GM19023 (cell line): ENCODE data around the gene HS1BP3.

Experiments used
- ATAC-seq: cut with Tn5 transposase; IDR thresholded peaks from one replicate; pipeline ENCODE4 v1.9.1; 2021; ENCODE audit warnings: mild to moderate bottlenecking, moderate library complexity; ENCODE audit not compliant: unreplicated experiment

HS1BP3 gene

GRCh38 chr2:20574423-20574911, 76.4 kb downstream of the HS1BP3 start:
- no peak for ATAC-seq

DNA sequence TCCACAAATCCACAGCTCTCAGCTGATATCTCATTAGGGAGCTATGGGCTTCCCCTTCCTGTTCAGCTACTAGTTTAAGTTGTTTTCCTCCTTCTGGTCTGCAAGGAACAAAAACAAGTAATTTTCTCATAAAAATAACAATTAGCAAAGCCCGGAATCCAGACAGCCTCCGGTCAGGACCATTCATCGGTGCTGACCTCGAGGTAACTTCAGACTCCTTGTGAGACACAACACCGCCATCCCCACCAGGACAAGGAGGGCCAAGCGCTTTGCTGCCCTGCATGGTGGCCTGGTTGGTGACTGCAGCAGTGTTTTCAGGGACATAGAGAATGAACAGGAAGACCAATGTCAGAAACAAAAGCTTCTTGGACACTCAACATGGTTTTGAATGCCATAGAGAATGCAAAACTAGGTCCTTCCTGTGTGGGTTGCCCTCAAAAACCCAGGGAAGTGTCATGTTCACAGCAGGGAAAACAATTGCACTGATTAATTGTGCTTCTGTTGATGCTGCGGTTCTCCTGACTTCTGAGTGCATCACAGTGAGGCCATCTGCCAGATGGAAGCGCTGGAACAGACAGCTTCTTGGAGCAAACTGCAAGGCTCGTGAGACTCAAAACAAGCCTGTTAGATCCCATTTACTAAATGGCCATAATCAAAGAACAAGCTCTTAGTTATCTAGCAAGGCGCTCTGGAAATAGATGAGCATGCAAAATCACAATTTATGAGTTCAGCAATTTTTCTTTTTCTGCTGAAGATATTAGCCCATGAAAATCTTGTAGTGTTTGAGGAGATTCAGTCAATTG, 77.1 kb downstream of the HS1BP3 start:
- no peak for ATAC-seq

DNA sequence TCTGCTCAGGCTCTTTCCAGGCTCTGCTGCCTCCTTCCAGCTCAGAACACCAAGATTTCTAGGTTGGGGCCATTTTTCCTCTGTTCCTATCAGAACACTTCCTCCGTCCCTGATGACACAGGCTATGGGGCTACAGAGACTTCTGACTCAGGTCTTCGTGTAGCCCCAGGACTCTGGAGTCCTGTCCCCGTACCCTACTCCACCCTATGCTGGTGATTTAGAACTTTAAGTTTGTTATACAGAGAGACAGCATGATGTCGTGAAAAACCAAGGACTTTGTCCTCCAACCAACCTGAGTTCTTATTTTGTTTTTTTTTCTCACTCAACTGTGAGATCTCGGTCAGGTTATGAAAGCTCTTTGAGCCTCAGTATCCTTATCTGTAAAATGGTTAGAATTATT, 78.7 kb downstream of the HS1BP3 start:
- no peak for ATAC-seq

DNA sequence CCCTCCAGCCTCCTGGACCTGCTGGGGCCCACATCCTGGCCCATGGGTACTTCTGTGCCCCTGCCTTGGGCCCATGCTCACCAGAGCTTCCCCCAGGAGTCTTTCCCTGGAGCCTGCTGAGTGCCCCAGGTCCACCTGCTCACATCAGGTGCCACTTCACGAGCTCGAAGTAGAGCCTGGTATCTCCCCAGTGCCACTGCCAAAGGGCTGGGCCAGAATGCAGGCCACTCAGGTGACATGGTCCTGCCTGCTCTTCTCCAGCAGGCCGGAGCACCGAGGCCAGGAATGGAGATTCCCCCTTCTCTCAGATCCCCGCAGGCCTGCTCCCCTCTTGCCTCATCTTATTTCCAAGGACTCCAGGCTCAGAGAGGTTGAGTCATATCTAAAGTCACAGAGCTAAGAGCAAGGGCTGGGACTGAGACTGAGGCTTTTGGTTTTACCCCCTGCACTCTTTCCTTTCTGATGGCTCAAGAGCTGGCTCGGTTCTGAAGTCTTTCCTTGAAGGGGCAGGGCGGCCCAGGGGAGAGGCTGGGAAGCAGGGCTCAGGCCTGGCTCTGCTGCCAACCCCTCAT, 79.2 kb downstream of the HS1BP3 start:
- peak; percentile 40 for ATAC-seq

DNA sequence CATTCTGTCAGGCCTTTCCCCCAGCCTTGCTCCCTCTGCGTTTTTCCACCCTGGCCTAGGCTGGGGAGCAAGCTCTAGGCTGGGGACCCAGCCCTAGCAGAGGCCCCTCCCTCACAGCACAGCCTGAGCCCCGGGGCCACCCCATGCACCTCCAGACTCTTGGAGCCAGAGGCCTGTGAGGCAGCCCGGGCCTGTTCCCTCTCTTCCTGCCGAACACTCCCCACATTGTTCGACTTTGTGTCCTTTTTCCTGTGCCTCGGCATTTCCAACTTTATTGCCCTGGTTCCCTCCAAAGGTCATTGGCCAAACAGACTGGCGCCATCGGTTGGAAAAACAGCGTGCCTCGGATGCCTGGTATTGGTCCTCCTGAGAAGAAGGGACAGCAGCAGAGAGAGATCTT, 79.7 kb downstream of the HS1BP3 start:
- no peak for ATAC-seq

GRCh38 chr2:20570249-20570648, 80.6 kb downstream of the HS1BP3 start:
- no peak for ATAC-seq

DNA sequence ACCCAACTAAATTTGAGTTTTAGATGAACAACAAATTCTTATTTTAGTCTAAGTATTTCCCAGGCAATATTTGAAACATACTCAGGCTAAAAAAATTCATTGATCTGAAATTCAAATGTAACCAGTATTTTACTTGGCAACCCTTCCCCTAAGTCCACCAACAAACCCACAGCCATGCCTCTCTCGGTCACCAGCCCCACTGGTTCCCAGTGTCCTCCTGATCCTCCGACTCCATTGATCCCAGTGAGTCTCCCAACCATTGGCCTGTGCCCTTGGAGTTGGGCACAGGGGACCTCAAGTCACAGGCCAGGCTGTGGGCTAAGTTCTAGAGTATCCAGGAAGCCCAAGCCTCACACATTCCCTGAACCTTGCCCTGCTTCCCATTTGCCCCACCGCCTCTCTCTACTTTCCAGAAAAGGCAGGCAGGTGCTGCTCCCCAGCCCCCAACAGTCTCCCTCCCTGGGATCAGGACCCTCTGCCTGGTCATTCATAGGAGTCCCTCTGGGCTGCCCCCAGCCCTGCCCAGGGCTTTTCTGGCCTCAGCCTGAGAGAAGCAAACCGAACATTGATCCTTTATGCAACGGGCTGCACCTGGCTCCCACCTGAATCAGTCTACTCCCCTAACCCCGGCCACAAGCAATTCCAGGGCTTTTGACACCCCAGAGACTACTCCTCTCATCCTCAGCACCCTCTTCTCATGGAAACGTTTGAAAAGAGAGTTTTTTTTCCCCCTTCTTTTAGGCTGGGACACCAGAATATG, 81.3 kb downstream of the HS1BP3 start:
- ATAC-seq: no peak

- ATAC-seq: no peak
Measured at GRCh38 chr2:20568501-20569463, 82.1 kb downstream of the HS1BP3 start.

- no peak for ATAC-seq
Measured at GRCh38 chr2:20567926-20568179, 83.0 kb downstream of the HS1BP3 start.
